Suppressor macrophage treated with lipopolysaccharide for 4 hours (primary cell): ENCODE data around the gene NKX1-2.

Experiments
- DNase-seq: peaks from one replicate; pipeline ENCODE4 v3.0.0-alpha.2; 2020

The NKX1-2 gene

DNA sequence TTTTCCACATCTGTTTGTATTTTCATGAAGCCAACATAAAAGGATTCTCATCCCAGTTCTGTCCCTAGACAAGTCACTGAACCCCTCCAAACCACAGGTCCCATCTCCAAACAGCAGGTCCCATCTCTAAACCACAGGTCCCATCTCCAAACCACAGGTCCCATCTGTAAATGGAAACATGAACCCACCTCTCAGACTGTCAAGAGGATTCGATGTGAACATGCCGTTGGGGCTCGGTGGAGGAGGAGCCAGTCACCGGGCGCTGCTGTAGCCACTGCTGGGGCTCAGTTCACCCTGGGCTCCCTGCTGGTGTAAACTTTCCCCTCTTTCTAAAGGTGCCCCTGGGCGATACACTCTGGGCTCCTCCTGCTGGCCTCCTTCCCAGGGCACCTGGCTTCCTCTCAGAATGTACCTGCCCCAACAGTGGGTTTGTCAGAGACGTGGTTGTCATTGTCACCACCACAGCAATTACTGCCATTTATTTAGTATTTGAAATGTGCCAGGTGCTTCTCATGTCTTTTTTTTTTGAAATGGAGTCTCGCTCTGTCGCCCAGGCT, 24.8 kb upstream of the NKX1-2 start:
- no peak for DNase-seq

- no peak for DNase-seq
Observed at GRCh38 chr10:124473070-124473469, 23.2 kb upstream of the NKX1-2 start.

- DNase-seq = no peak
Observed at GRCh38 chr10:124472071-124472470, 22.2 kb upstream of the NKX1-2 start.

GRCh38 chr10:124470544-124471434, 21.0 kb upstream of the NKX1-2 start:
- DNase-seq = no peak

DNA sequence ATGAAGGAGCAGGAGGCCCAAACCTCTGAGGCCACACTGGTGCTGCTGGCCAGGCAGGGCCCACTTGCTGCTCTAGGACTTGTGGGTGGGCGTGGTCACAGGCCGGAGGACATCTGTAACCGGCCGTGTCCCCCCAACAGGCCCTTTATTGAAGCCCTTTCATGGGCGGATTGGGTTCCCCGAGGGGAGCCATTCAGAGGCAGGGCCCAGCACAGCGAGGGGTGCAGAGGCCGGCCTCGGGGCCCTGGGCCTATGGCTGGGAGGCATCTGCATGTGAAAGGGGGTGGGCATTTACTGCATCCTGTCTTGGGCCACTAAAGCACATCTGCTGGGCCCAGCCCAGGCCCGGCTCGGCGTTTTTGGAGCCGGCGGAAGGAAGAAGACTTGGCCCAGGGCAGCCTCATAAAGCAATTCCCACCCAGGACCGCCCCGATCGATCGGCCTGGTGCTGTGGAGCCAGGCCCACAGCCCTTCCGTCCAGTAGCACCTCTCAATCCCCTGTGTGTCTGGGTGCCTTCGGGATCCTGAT, 20.2 kb upstream of the NKX1-2 start:
- DNase-seq = no peak

- DNase-seq = no peak
Observed at GRCh38 chr10:124468624-124469023, 18.8 kb upstream of the NKX1-2 start.

DNA sequence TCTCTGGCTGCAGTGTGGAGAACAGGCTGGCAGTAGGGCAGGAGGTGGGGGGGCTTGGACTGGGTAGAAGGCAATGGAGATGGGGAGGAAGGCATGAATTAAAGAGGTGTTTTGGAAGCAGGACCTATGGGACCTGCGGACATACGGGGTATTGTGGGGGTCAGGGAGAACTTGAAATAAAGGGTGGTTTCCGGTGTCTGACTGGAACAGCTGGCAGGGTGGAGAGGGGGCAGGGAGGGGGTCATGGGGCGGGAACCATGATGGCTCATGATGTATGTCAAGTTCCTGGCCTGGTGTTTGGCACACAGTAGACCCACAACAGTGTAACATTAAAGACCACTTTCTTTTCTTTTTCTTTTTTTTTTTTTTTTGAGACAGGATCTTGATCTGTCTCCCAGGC, 17.3 kb upstream of the NKX1-2 start:
- no peak for DNase-seq

DNA sequence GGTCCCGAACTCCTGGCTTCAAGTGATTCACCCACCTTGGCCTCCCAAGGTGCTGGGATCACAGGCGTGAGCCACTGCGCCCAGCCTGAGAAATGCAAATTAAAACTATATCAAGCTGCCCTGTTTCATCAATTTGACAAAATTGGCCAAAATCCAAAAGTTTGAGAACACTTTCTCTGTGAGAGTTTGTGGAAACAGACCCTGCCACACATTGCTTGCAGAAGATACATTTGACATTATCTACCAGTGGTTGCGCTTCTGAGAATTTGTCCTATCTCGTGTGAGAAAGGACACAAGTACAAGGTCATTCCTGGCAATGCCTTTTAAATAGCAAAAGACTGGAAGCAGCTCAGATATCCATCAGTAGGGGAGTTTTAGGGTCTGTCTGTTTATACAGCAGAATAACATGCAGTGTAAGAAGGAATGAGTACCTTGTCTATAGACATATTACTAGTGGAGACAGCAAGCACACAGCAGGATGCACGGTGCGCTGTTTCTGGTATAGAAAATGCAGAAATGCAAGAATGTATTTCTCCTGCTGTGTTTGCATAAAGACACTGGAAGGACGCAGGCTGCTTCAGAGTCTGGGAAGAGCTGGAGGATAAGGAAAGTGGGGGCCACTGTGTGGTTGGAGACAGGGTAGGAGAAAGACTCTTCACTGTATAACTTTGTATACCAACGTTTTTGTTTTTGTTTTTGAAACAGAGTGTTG, 16.1 kb upstream of the NKX1-2 start:
- DNase-seq = no peak

GRCh38 chr10:124465003-124465776, 15.4 kb upstream of the NKX1-2 start:
- DNase-seq = no peak

DNA sequence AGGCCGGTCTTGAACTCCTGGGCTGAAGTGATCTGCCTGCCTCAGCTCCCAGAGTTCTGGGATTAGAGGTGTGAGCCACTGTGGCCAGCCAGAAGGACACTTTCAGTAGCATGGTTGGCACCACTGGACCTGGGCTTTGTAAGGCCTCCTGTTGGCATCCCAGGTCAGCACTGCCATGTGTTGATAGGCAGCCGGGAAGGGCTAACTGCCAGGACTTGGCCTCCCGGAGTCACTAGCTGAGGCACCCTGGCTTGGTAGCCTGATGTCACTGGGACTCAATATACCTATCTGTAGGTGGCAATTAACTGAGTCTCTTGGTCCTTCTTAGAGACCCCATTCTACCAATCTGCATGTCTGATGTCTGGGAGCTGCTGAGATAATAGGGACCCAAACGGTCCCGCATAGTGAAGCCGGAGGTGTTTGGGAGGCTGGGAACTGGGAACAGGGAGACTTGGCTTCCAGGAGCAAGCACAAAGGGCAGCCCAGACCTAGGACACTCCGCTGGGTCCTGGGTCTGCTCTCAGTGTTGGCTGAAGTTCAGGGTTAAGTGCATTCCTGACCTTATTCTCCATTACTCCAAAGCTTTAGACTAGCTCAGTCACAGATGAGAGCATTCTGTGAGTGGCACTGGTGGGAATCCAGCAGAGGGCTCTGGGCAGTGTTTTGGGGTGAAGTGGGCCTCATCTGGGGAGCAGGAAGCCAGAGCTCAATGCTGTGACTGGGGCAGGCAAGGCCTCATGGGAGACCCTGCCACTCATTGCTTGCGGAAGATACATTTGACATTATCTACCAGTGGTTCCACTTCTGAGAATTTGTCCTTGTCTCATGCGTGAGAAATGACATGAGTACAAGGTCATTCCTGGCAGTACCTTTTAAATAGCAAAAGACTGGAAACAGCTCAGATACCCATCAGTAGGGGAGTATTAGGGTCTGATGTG, 14.5 kb upstream of the NKX1-2 start:
- no peak for DNase-seq

- DNase-seq = no peak
Observed at GRCh38 chr10:124462348-124462695, 12.5 kb upstream of the NKX1-2 start.

DNA sequence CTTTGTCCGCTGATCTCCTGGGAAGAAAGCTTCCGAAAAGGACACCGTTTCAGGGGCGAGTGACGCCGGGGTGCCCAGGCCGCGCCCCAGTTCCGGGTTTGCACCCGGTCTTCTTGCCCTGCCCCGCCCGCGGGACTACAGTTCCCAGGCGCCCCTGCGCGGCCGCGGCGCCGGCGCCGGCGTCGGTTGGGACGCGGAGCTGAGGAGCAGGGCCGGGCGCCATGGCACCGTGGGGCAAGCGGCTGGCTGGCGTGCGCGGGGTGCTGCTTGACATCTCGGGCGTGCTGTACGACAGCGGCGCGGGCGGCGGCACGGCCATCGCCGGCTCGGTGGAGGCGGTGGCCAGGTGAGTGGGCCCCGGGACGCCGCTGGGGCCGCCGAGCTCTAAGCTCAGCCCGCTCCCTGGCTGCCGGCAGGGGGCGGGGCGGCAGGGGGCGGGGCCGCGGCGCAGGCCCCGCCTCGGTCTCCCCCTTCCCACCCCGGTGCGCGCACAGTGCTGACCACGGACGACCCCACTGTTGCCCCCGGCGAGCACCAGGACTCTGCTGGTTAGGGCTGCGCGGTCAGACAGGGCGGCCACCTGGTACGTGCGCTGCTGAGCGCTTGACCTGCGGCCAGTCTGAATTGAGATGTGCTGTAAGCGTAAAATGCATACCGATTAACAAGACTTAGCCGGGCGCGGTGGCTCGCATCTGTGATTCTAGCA, 12.0 kb upstream of the NKX1-2 start, which contains the start of gene LHPP:
TSS of gene LHPP (plus strand) at position 182 of the 706 bp plus-strand sequence. CDS start at position 222, 40 bp downstream.
- peak; percentile 92 for DNase-seq

GRCh38 chr10:124460144-124460543, 10.3 kb upstream of the NKX1-2 start:
- DNase-seq = no peak

GRCh38 chr10:124459395-124459794, 9.6 kb upstream of the NKX1-2 start:
- no peak for DNase-seq

- no peak for DNase-seq
Observed at GRCh38 chr10:124458889-124459288, 9.1 kb upstream of the NKX1-2 start.

- DNase-seq = no peak
Observed at GRCh38 chr10:124458473-124458872, 8.6 kb upstream of the NKX1-2 start.

DNA sequence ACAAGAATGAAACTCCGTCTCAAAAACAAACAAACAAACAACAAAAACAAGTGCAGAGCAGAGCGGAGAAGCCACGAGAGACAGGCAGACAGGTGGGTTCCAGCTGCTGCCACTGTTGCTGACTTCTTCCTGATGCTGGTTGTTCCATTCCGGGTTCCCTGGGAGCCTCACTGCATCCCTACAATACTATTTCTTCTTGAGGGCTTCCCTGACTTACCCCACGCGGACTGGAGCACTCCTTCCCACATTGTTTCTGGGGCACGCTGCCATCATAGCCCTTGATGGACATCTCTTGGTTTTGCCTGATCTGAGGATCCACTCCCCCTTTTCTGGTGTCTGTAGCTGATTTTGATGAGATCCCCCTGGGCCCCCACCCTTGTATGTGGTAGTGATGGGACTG, 5.6 kb upstream of the NKX1-2 start:
- DNase-seq = no peak

DNA sequence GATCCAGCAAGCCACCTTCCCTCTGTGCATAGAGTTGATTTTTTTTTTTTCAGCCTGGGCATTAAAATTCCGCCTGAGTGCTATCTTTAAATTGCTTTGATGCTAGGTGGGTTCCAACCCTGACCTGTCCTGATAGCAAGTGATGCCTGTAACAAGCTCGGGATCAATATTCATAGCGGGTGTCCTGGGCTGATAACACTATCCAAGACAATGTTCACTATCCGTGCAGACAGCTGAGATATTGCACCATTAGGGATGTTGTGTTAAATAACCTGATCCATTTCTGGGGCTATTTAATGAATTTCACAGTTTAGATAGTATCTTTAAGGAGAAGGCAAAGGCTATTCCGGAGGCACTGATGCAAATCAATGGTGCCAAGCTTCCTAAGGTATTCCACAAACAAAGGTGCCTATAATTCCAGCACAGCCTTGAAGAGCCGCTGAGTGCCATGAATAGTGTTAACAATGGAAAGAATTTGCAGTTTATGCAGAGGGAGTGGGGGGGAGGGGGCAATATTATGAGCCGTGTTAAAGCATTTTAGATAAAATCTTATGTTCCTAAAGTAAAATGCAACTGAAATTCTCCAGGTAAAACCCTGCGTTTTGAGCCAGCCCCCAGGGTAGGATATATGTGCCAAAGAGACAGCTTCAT, 4.2 kb upstream of the NKX1-2 start:
- no peak for DNase-seq

GRCh38 chr10:124451276-124451675, 1.4 kb upstream of the NKX1-2 start:
- no peak for DNase-seq

GRCh38 chr10:124450783-124451057, 885 bp upstream of the NKX1-2 start:
- no peak for DNase-seq
